Naive thymus-derived CD4-positive, alpha-beta T cell (primary cell): Measurements from ENCODE around the gene MGST1. TPM values are rescaled to one million over a fixed set of nuclear protein-coding genes. Genes with fewer than 3 reads are reported as not detected.
"Not testable (repeated sequence)": the region's sequence is repeated elsewhere in the genome, so short reads cannot be mapped to it uniquely, and the experiment has no call there.

ENCODE experiments used
- ATAC-seq: fragments of 150-1000 bp; cut with Tn5 transposase; 2 replicates; pipeline ENCODE4 v1.10.0; 2021; ENCODE audit warnings: mild to moderate bottlenecking, moderate library complexity
- CTCF ChIA-PET: fragments of 350-600 bp; sonication (Branson Sonifier 250); formaldehyde crosslinking; loops from one replicate; lab custom pipeline; 2021; ENCODE audit warnings: antibody characterized with exemption; lab: Charles Lee
- POLR2A ChIA-PET: fragments of 350-600 bp; sonication (Branson Sonifier 250); formaldehyde crosslinking; loops from one replicate; lab custom pipeline; 2021; ENCODE audit warnings: antibody characterized with exemption, inconsistent platforms; lab: Charles Lee
- DNase-seq, 9 donors: peaks; one replicate each; pipeline versions ENCODE4 v3.0.0 to v3.0.0-alpha.2; 2020 to 2022; ENCODE audit warnings: mixed read lengths in 1 of 9
- H3K27ac ChIP-seq: one replicate; pipeline ENCODE4 v1.7.0; 2013; ENCODE audit warnings: mild to moderate bottlenecking, low read depth, low read length, moderate library complexity
- H3K27me3 ChIP-seq, 2 donors: one replicate each; pipeline ENCODE4 v1.7.0; 2013; ENCODE audit warnings: low read length in 2 of 2, mild to moderate bottlenecking in 2 of 2, moderate library complexity in 2 of 2; ENCODE audit not compliant: control insufficient read depth in 2 of 2, insufficient read depth in 2 of 2
- H3K36me3 ChIP-seq, 3 experiments: 1 replicate in 2 of 3; 2 replicates in 1 of 3; pipeline ENCODE4 v1.7.0; 2013; ENCODE audit warnings: low read length in 3 of 3, mild to moderate bottlenecking in 3 of 3, moderate library complexity in 1 of 3; ENCODE audit not compliant: insufficient read depth in 3 of 3, control insufficient read depth in 2 of 3
- H3K4me1 ChIP-seq, 2 donors: one replicate each; pipeline ENCODE4 v1.7.0; 2013; ENCODE audit warnings: low read length in 2 of 2, mild to moderate bottlenecking in 2 of 2, moderate library complexity in 1 of 2; ENCODE audit not compliant: control insufficient read depth in 2 of 2, insufficient read depth in 2 of 2
- H3K4me3 ChIP-seq: 2 replicates; pipeline ENCODE4 v1.7.0; 2013; ENCODE audit warnings: mild to moderate bottlenecking, low read length
- H3K9me3 ChIP-seq, 3 experiments: 1 replicate in 2 of 3; 2 replicates in 1 of 3; pipeline ENCODE4 v1.7.0; 2013; ENCODE audit warnings: low read length in 3 of 3; ENCODE audit not compliant: control insufficient read depth in 2 of 3
- H3K27ac Mint-ChIP-seq, 9 donors: one replicate each; pipeline ENCODE4 v1.8.0; 2020 to 2022; ENCODE audit warnings: mixed read lengths in 9 of 9, mild to moderate bottlenecking in 8 of 9, moderate library complexity in 5 of 9, inconsistent platforms in 2 of 9
- H3K27me3 Mint-ChIP-seq, 5 donors: one replicate each; pipeline ENCODE4 v1.8.0; 2021 to 2022; ENCODE audit warnings: mixed read lengths in 5 of 5, mild to moderate bottlenecking in 1 of 5
- H3K36me3 Mint-ChIP-seq, 5 donors: one replicate each; pipeline ENCODE4 v1.8.0; 2020 to 2022; ENCODE audit warnings: mixed read lengths in 5 of 5, mild to moderate bottlenecking in 3 of 5, inconsistent platforms in 1 of 5
- H3K4me1 Mint-ChIP-seq, 7 donors: one replicate each; pipeline ENCODE4 v1.8.0; 2020 to 2022; ENCODE audit warnings: mixed read lengths in 7 of 7, mild to moderate bottlenecking in 3 of 7, inconsistent platforms in 1 of 7
- H3K4me3 Mint-ChIP-seq, 10 donors: one replicate each; pipeline ENCODE4 v1.8.0; 2020 to 2022; ENCODE audit warnings: mild to moderate bottlenecking in 10 of 10, mixed read lengths in 10 of 10, moderate library complexity in 6 of 10, inconsistent platforms in 2 of 10
- H3K9me3 Mint-ChIP-seq, 11 donors: one replicate each; pipeline ENCODE4 v1.8.0; 2020 to 2022; ENCODE audit warnings: mixed read lengths in 11 of 11, mild to moderate bottlenecking in 4 of 11, inconsistent platforms in 1 of 11, moderate library complexity in 1 of 11
- intact Hi-C, 2 donors: fragments of 100-400 bp; cut with micrococcal nuclease; formaldehyde crosslinking; loops; one replicate each; pipeline ENCODE4 v1.15.1; 2023
- polyA plus RNA-seq, 2 donors: library from polyadenylated mRNA; unstranded; fragments of 300-500 nt; fragmentation: Illumina TruSeq; gene quantifications; one replicate each; pipeline ENCODE4 v1.2.3, GENCODE V29; 2021
- total RNA-seq, 6 experiments: library from RNA in 5 of 6; stranded (reverse) in 5 of 6; gene quantifications; 1 replicate in 5 of 6; 2 replicates in 1 of 6; pipeline ENCODE4 v1.2.3 and lab custom pipeline; 2021 to 2026

Gene MGST1
- total and polyA plus RNA-seq, 7 experiments from 2014 or later: 1.4 to 16.5 (median 1.4) TPM; not detected in 4

- DNase-seq: no peak
- intact Hi-C loops: no loop called here
- CTCF ChIA-PET: no interaction called here
- Mint-ChIP-seq H3K36me3 (no peaks in the 10 kb centered on the region), H3K27me3 (no peaks in the 10 kb centered on the region), H3K4me1 (no peaks in the 10 kb centered on the region), H3K4me3 (no peak overlapping the region), H3K27ac (no peak overlapping the region), H3K9me3 (peaks cover 0 to 19% (median 6%) of the 10 kb centered on the region in 11 donors)
- H3K36me3 ChIP-seq: no peaks in the 10 kb centered on the region
- POLR2A ChIA-PET: no interaction called here
- ATAC-seq: no peak
- H3K9me3 ChIP-seq: no peaks in the 10 kb centered on the region
- H3K4me1 ChIP-seq: no peaks in the 10 kb centered on the region
- H3K27me3 ChIP-seq: no peaks in the 10 kb centered on the region
- no peak overlapping the region for H3K4me3 ChIP-seq
- no peak overlapping the region for H3K27ac ChIP-seq
These were observed 13.8 kb downstream of the MGST1 start for GRCh38 chr12:16361142-16361783.

- intact Hi-C loops: no loop called here
- Histone ChIP-seq H3K9me3 (no peaks in the 10 kb centered on the region), H3K36me3 (no peaks in the 10 kb centered on the region), H3K4me3 (no peak overlapping the region), H3K27me3 (no peaks in the 10 kb centered on the region), H3K27ac (no peak overlapping the region), H3K4me1 (no peaks in the 10 kb centered on the region)
- Mint-ChIP-seq H3K4me3 (no peak overlapping the region), H3K27me3 (no peaks in the 10 kb centered on the region), H3K9me3 (peaks cover 0 to 19% (median 3%) of the 10 kb centered on the region in 11 donors), H3K36me3 (no peaks in the 10 kb centered on the region), H3K4me1 (no peaks in the 10 kb centered on the region), H3K27ac (no peak overlapping the region)
- no peak for DNase-seq
- ChIA-PET POLR2A (no interaction called here), CTCF (no interaction called here)
- no peak for ATAC-seq
These were observed 15.1 kb downstream of the MGST1 start for GRCh38 chr12:16362550-16362949.

DNA sequence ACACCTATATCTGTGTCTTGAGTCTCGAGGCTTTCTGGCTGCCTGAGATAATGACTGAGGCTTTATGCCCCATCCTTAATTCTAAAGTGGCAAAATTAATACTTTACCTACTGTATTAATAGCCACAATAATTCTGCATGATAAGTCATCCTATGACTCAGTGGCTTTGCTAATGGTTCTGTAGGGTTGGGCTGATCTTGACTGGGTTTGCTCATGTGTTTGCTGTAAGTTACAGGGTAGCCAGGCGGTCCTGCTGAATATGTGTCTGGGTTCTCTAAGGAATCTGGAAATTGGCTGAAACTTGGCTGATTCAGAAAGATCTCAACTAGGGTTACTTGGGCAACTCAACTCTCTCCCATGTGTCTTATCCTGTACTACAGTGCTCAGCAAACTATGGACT is 21.7 kb downstream of the MGST1 start:
- H3K9me3 Mint-ChIP-seq: peaks cover 0 to 2% (median 0%) of the 10 kb centered on the region in 11 donors
- no peaks in the 10 kb centered on the region for H3K27me3 Mint-ChIP-seq
- H3K36me3 Mint-ChIP-seq: no peaks in the 10 kb centered on the region
- no peak overlapping the region for H3K27ac Mint-ChIP-seq
- no peak for ATAC-seq
- Histone ChIP-seq H3K9me3 (no peaks in the 10 kb centered on the region), H3K36me3 (no peaks in the 10 kb centered on the region), H3K27ac (no peak overlapping the region), H3K27me3 (no peaks in the 10 kb centered on the region), H3K4me1 (no peaks in the 10 kb centered on the region), H3K4me3 (no peak overlapping the region)
- no peak for DNase-seq
- intact Hi-C loops: no loop called here
- H3K4me1 Mint-ChIP-seq: no peaks in the 10 kb centered on the region
- CTCF ChIA-PET: no interaction called here
- no peak overlapping the region for H3K4me3 Mint-ChIP-seq
- POLR2A ChIA-PET: no interaction called here

- Histone ChIP-seq H3K4me1 (no peaks in the 10 kb centered on the region), H3K9me3 (no peaks in the 10 kb centered on the region), H3K27me3 (no peaks in the 10 kb centered on the region), H3K36me3 (no peaks in the 10 kb centered on the region), H3K27ac (no peak overlapping the region), H3K4me3 (no peak overlapping the region)
- ATAC-seq (no peak), DNase-seq (no peak)
- Mint-ChIP-seq H3K36me3 (no peaks in the 10 kb centered on the region), H3K27me3 (no peaks in the 10 kb centered on the region), H3K9me3 (peaks cover 0 to 2% (median 0%) of the 10 kb centered on the region in 11 donors), H3K4me3 (no peak overlapping the region), H3K27ac (no peak overlapping the region), H3K4me1 (no peaks in the 10 kb centered on the region)
- intact Hi-C loops: no loop called here
- CTCF ChIA-PET: no interaction called here
- POLR2A ChIA-PET: no interaction called here
These were observed 22.7 kb downstream of the MGST1 start for GRCh38 chr12:16370096-16370495.

DNA sequence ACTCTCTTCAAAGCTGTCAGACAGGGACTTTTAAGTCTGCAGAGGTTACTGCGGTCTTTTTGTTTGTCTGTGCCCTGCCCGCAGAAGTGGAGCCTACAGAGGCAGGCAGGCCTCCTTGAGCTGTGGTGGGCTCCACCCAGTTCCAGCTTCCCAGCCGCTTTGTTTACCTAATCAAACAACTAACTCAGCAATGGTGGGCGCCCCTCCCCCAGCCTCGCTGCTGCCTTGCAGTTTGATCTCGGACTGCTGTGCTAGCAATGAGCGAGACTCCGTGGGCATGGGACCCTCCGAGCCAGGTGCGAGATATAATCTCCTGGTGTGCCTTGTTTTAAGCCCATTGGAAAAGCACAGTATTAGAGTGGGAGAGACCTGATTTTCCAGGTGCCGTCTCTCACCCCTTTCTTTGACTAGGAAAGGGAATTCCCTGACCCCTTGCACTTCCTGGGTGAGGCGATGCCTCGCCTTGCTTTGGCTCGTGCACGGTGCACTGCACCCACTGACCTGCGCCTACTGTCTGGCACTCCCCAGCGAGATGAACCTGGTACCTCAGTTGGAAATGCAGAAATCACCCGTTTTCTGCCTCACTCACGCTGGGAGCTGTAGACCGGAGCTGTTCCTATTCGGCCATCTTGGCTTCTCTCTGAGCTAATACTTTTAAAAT is 35.3 kb downstream of the MGST1 start:
- H3K27ac Mint-ChIP-seq, POLR2A ChIA-PET, H3K4me3 Mint-ChIP-seq, ATAC-seq, CTCF ChIA-PET, H3K4me1 ChIP-seq, intact Hi-C loops, H3K4me1 Mint-ChIP-seq, H3K36me3 ChIP-seq, H3K9me3 ChIP-seq, DNase-seq, H3K27ac ChIP-seq, H3K4me3 ChIP-seq, H3K36me3 Mint-ChIP-seq, H3K27me3 ChIP-seq, H3K27me3 Mint-ChIP-seq: not testable (repeated sequence)
- H3K9me3 Mint-ChIP-seq: peaks cover 0 to 19% (median 10%) of the 10 kb centered on the region in 11 donors

- no peaks in the 10 kb centered on the region for H3K27me3 ChIP-seq
- ATAC-seq (no peak), DNase-seq (no peak)
- ChIA-PET POLR2A (no interaction called here), CTCF (no interaction called here)
- no peak overlapping the region for H3K4me3 ChIP-seq
- Mint-ChIP-seq H3K4me3 (no peak overlapping the region), H3K9me3 (peaks cover 0 to 19% (median 10%) of the 10 kb centered on the region in 11 donors), H3K27me3 (no peaks in the 10 kb centered on the region), H3K27ac (no peak overlapping the region), H3K36me3 (no peaks in the 10 kb centered on the region), H3K4me1 (peaks cover 0 to 2% (median 0%) of the 10 kb centered on the region in 7 donors)
- no peaks in the 10 kb centered on the region for H3K4me1 ChIP-seq
- intact Hi-C loops: no loop called here
- H3K27ac ChIP-seq: no peak overlapping the region
- no peaks in the 10 kb centered on the region for H3K9me3 ChIP-seq
- no peaks in the 10 kb centered on the region for H3K36me3 ChIP-seq
These were observed 37.3 kb downstream of the MGST1 start for GRCh38 chr12:16384732-16385131.
